Smooth muscle cell of the brain vasculature (primary cell): Measurements from ENCODE around the gene IZUMO2.

Experiments
- DNase-seq: peaks from one replicate; pipeline ENCODE4 v3.0.0-alpha.2; 2012; ENCODE audit warnings: low read depth, low spot score

Gene IZUMO2

DNA sequence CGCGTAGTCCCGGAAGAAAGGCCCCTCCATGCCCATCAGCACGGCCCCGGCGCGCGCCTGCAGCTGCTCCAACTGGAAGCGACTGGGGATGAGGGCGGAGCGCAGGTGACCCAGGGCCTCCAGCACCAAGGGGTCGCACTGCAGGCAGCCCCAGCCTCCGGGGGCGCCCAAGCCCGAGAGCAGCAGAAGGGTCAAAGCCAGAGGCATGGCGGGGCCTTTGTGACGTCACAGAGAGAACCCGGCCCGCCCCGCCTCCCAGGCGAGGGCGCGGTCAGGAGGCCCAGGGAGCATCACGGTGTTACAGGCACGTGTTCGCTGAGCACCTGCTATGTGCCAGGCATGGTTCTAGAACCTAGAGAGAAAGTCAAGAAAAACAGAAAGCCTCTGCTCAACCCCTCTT lies at the start of gene IZUMO2:
Gene IZUMO2, minus strand, starts transcription at position 294 of the 400 bp plus-strand sequence. Its CDS starts 87 bp downstream, at position 207.
- no peak for DNase-seq

DNA sequence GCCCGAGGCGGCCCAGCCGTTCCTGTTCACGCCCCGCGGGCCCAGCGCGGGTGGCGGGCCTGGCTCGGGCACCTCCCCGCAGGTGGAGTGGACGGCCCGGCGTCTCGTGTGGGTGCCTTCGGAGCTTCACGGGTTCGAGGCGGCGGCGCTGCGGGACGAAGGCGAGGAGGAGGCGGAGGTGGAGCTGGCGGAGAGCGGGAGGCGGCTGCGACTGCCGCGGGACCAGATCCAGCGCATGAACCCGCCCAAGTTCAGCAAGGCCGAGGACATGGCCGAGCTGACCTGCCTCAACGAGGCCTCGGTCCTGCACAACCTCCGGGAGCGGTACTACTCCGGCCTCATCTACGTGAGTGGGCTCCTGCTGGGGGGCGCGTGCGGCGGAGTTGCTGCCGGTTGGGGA lies 47.3 kb upstream of the IZUMO2 start:
- no peak for DNase-seq

DNA sequence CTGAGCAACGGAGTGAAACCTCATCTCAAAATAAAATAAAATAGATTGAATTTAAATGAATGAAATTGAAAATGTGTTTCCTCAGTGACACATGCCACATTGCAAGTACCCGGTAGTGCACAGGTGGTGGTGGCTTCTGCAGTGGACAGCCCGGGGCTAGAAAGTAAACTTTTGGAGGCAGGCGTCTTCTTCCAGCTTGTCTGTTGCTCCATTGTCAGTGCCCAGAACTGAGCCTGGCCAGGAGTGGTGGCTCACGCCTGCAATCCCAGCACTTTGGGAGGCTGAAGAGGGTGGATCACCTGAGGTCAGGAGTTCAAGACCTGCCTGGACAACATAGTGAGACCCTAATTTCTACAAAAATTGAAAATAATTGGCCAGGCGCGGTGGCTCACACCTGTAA lies 46.0 kb upstream of the IZUMO2 start:
- no peak for DNase-seq

DNA sequence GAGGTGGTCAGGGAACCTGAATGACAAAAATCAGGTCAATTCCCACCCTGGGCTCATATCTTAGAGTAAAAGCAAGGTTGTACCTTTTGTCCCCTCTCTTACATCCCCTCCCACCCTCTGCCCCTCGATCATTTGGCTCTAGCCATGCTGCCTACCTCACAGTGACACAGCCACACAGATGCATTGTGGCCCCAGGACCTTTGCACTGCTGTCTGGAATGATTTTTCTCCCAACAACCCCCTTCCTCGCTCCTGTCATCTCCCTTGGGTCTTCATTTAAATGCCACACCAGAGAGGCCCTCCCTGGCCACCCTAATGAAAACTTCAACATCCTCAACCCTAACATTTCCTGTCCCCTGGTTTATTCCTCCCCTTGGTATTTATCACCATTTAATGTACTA lies 44.6 kb upstream of the IZUMO2 start:
- no peak for DNase-seq

DNA sequence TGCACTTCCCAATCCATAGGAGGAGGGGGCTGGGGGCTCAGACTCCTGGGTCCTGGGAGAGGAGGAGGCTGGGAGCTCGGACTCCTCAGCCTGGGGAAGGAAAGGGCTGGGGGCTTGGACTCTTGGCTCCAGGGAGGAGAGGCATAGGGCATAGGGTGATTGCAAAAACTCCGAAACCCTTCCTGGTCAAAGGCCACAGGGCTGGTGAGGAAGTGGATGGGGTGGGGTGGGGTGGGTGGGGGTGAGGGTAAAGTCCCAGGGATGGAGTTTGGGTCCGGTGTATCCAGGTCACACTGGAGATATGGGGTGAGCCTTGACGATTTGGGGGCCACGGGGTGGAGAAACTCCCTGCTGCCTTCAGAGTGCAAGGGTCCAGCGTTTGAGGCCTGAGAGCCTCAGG lies 43.1 kb upstream of the IZUMO2 start:
- DNase-seq = no peak

DNA sequence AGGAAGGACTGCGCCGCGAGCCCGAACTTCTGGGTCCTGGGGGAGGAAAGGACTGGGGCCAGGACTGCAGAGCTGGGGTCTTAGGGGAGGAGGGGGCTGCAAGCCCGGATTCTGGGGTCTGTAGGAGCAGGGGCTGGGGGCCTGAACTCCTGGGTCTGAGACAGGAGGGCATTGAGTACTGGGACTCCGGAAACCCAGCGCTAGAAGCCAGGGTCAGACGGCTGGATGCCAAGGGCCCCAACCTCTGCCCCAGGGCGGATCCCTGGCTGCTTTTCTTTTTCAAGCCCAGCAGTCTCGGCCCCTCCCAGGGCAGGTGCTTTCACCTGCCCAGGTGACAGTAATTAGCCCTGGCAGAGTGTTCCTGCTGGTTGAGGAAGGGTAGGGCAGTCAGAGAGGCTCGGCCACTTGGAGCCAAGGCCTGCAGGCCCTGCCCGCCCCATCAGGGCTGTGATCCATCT lies 42.6 kb upstream of the IZUMO2 start:
- no peak for DNase-seq

DNA sequence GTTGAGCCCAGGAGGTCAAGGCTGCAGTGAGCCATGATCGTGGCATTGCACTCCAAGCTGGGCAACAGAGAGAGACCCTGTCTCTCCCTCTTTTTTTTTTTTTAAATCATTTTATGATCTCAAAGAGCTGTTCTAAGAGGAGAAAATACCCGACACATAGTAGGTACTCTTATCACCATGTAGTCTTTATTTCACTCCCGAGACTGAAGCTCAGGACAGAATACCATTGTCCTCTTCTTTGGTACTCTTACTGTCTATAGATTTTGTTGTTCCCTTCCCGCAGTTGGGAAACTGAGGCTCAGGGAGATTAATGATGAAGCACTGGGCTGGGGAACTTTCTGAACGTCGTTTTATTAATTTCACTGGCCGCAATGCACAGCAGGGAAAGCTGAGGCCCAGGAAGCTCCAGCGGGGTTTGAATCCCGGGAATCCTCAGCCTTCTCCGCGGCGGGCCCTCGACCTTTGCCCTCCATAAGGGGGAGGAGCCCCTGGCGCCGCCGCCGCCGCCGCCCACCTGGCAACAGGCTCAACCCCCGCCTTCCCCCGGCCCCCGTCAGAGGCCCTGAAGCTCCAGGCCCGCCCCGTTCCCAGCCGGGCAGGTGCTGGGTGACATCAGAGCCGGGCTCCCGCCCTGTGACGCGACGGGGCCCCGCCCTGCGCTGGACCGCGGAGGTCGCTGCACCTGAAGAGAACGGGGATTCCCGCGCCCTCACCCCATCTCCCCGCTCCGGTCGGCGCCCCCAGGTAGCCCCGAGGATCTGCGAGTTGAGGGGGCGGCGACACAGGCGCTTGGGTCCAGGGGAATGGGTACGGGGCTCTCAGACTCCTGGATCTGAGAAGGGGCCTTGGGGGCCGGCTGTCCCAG lies 42.0 kb upstream of the IZUMO2 start:
- no peak for DNase-seq

DNA sequence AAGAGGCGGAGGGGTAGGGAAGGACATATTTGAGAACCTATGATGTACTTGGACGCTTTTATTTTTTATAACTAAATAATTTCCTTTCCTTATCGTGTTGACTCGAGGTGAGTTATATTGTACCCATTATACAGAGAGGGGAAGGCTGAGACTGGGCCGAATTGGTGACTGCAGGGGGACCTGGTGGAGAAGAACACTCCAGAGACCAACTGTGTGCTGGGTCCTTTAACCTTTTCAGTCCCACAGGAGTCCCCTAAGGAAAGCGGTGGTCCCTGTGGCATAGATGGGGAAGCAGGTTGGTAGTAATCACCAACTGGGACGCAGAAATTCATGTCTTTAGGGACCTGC lies 41.0 kb upstream of the IZUMO2 start:
- no peak for DNase-seq

DNA sequence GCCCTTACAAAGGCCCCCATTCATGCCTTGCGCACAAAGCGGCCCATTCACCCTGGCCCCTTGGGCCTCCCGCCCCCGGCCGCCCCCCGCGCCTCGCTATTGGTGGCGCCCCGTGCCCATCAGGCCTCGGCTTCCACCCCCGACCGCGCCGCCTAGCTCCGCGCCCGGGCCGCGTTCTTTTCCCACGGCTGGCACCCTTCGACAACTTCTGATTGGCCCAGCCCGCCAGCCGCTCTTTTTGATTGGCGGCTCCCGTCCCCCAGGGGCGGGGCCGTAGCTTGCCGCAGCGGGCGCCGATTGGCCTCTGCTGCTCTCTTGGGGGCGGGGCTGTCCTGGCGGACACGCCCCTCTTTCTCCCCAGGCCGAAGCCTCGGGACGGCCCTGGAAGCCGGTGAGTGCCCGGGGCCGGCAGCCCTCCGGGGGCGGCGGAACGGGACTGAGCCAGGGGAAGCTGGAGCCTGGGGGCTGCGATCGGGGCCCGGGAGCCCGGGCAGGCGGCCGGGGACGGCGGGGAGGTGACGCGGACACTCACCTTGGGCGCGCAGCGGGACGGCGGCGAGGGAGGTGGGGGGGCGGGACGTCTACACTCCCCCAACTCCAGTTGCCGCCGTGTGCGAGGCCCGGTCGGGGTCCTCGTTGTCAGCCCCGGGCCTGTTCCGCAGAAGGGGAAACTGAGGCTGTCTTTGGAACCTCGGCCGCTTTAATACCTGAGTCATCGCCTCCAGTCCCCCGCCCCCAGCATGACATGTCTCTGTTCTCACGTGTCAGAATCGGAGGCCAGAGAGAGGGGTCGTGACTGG lies 40.4 kb upstream of the IZUMO2 start, which contains the start of gene MYH14:
Gene MYH14, plus strand, starts transcription at position 342 of the 800 bp plus-strand sequence. CDS start 6,744 bp downstream, outside the sequence.
- no peak for DNase-seq

DNA sequence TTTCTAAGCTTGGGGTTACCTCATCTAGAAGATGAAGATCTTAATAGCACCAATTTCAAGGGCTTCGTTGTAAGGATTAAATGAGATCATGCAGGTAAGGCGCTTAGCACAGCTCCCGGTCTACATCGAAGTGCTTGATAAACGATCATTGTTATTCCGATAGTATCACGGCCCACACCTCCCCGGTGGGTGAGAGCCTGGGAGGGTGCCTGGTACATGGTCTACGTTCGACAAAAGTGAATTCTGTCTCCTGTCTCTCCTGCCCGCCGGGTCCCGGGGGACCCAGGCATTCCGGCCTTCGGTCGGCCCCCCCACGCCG lies 39.8 kb upstream of the IZUMO2 start:
- DNase-seq = no peak

DNA sequence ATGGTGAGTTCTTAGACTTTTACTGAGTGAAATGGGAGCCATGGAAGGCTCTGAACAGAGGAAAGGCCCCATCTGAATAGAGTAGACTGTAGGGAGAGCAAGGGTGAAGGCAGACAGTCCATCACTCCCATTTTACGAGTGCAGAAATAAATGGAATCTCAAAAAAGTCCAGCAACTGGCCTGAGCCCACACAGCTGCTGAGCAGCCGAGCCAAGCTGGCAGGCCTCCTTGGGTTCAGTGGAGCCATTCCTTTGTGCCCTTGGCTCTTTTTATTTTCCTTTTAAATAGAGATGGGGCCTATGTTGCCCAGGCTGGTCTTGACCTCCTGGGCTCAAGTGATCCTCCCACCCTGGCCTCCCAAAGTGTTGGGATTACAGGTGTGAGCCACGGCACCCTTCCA lies 39.3 kb upstream of the IZUMO2 start:
- DNase-seq = no peak

DNA sequence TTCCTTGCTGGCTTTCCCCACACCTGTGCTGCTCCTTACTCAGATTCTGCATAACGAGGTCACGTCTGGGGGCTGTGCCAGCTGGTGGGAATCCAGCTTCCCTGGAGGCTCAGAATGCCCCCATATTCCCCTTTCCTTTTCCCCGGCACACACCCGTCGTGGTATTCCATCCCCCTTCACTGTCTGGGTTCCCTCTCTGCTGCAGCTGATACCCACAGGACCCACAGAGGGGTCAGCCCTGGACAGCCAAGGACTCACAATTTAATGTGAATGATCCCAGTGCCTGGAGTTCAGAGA lies 36.1 kb upstream of the IZUMO2 start:
- DNase-seq = no peak

DNA sequence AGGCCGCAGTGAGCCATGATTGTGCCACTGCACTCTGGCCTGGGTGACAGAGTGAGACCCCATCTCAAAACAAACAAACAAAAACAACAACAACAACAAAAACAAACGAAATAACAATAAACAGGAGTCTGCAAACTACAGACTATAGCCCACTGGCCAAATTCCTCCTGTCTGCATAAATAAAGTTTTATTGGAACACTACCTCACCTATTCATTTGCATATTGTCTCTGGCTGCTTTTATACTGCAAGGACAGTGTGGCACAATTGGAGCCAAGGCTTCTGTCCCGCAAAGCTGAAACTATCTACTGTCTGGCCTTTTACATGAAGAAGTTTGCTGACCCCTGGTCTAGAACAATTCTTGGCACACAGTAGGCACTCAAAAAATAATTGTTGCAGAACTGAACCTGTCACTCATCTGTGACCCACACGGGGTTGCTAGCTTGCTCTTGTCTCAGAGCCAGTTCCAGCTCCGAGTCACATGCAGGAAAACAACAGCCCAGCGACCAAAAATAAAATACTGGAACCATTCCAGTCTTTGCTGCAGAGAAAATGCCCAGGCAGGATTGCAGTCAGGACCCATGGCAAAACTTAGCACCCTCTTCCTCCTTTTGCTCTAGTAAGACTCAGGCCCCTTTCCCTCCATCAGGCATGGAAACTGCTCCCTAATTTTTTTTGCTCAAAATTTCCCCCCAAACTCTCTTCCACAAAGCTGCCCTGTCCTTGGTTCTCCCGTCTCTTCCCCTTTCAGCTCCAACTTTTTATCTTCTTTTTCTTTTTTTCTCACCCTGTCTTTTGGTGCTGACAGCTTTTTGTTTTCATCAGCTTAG lies 35.6 kb upstream of the IZUMO2 start:
- DNase-seq = no peak

DNA sequence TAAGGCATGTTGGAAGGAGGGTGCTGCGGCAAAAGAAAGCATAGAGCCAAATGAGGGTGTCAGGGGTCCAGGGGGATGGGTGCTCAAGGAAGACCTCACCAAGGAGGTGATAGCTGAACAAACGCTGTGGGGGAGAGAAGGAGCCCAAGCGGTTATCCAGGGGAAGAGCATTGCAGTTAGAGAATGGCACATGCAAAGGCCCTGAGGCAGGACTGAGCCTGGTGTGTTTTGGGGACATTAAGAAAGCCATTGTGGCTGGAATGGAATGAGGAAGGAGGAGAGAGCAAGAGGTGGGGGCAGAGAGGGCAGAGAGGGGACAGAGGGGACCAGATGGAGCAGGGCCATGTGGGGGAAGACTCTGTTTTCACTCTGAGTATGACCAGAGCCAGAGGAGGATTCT lies 34.3 kb upstream of the IZUMO2 start:
- no peak for DNase-seq

DNA sequence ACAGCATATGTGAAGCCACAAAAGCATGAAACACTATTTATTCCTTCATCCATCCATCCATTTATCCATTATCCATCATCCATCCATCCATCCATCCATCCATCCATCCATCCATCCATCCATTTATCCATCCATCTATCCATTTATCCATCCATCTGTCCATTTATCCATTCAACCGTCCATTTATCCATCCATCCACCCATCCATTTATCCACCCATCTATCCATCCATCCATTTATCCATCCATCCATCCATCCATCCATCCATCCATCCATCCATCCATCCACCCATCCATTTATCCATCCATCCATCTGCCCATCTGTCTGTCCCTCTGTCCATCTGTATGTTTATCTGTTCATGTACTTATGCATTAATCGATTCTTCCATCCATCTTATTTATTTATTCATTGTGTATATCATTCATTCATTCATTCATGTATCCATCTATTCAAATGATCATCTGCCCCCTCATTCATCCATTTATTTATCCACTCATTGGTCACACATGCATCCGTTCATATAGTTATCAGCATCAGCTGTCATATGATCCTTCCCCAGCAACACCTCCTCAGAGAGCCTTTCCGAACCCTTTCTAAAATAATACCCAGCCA lies 33.3 kb upstream of the IZUMO2 start:
- no peak for DNase-seq

DNA sequence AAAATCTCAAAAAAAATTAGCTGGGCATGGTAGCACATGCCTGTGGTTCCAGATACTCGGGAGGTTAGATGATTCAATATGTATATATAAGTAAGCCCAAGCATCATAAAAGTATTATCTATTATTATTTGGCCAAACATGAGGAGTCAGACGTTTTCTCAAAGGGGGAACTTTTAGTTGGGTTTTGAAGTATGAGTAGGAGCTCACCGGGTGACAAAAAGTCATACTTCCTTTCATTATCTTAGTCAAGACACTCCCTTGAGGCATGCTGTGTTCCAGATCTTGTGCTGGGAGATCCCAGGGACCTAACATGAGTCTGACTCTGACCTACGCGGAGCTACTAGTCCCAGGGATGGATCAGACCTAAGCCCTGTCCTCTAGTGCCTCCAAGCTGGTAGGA lies 32.1 kb upstream of the IZUMO2 start:
- DNase-seq = no peak

DNA sequence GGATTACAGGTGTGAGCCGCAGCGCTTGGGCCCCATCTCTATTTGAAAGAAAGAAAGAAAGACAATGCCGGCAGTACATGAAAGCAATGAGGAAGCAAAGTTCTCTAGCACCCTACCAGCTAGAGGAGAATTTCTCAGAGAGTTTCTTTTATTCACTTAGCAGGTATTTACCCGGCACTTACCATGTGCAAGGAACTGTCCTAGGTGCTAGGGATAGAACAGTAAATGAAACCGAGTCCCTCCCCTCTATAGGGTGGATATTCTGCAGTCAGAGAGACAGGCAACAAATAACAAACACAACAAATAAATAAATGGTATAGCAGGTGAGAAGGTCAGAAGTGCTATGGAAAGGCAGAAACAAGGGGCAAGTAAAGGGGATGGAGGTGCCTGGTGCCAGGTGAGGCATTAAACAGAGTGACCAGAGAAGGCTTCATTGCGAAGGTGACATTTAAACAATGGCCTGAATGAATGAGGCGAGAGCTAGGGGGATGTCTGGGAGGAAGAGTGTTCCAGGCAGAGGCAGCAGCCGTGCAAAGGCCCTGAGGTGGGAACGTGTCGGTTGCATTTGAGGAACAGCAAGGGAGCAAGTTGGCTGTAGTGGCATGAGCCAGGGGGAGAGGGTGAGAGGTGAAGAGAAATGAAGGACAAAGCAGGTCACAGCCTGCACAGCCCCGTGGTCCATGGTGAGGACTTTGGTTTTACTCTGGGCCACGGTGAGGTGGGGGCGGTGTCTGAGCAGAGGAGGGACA lies 29.6 kb upstream of the IZUMO2 start:
- DNase-seq = no peak

DNA sequence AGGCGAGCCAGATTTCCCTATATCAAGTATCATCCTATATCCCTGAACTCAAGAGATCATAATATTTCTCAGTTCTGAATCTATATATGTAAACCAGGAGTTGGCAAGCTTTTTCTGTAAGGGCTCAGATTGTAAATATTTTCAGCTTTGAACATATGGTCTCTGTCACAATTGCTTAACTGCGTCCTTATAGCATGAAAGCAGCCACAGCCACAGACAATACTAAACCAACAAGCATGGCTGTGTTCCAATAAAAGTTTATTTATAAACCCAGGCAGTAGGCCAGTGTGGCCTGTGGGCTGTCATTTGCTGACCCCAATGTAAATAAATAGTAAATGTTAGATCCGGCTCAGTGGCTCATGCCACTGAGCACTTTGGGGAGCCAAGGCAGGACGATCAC lies 28.1 kb upstream of the IZUMO2 start:
- DNase-seq = no peak

DNA sequence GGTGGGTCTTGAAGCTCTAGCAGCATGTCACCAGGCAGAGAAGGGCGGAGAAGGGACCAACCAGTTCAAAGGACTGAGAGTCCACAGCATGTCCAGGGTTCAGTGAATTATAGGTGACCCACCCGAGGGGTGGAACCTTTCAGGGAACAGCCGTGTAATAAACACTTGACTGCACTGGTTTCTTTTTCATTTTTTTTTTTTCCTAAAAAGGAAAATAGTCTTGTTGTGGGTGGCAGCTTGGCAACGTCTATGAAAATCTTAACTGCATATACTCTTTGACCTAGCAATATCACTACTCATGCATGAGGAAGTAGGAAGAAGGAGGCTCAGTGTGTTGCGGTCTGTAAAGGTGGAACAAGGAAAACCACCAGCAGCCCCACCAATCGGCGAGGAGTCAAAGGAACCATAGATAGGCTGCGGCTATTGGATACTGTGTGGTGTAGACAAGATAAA lies 27.4 kb upstream of the IZUMO2 start:
- no peak for DNase-seq

DNA sequence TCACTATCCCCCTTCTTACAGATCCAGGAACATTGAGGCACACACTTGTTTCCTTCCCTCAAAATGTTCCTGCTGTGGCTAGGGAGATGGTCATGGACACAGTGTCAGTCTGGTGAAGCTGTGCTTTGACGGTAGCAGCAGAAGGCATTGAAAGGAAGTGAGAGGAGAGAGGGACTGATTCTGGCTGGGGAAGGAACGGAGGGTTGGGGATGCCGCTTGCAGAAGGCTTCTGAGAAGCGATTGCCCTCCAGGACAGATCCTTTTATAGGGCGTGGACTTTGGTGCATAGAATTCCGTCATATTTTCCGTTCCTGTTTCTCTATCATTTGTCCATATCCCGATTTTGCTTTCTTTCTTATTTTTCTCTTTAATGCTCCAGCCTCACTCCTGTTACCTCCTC lies 26.2 kb upstream of the IZUMO2 start:
- no peak for DNase-seq

DNA sequence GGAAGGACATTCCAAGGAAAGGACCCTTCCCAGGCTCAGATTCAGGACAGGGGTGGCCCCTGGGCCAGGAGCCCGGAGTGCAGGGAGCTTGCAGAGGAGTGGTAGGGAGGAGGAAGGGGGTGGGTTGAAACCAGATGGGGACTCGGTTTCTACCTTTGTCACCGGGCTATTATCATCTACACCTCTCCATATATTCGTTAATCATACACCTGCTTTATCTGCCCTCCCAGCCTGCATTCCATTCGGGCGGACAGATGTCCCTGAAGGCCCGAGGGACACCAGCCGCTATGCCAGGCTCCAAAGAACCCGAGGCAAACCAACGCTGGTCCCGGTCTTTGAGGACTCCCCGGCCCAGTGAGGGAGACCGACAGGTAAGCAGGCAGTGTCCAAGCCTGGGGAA lies 24.9 kb upstream of the IZUMO2 start:
- no peak for DNase-seq
